HG03280 (cell line): ENCODE results near the gene MAST1.
"Not testable (repeated sequence)": the region's sequence is repeated elsewhere in the genome, so short reads cannot be mapped to it uniquely, and the experiment has no call there.

ENCODE experiments used
- ATAC-seq: cut with Tn5 transposase; IDR thresholded peaks from one replicate; pipeline ENCODE4 v1.9.1; 2021; ENCODE audit warnings: mild to moderate bottlenecking, moderate library complexity; ENCODE audit not compliant: unreplicated experiment

MAST1 gene

DNA sequence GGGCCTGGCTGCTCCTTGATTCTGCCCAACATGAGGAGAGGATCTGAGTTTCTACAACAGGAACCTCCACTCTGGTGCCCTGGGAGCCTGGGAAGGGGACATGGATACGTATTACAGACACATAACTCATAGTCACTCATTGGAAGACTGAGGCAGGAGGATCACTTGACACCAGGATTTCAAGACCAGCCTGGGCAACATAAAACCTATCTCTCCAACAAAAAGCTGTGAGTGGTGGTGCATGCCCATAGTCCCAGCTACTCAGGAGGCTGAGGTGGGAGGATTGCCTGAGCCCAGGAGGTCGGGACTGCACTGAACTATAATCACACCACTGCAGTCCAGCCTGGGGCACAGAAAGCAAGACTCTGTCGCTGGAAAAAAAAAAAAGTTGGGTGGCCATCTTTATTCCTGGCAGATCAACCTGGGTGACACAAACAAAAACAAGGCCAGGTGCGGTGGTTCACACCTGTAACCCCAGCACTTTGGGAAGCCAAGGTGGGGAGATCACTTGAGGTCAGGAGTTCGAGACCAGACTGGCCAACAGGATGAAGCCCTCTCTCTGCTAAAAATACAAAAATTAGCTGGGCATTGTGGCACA is 49.8 kb downstream of the MAST1 start:
- no peak for ATAC-seq

DNA sequence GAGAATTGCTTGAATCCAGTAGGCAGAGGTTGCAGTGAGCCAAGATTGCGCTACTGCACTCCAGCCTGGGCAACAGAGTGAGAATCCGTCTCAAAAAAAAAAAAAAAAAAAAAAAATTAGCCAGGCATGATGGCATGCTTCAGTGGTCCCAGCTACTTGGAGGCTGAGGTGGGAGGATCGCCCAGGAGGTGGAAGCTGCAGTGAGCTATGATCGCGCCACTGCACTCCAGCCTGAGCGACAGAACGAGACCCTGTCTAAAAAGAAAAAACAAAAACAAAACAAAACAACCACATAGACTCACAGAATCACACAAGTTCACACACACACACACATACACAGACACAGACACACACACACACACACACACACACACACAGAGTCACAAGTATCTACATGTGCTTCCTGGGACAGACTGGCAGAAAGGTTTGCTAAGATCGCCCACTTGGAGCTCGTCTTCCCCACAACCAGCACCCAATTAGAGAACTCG is 52.0 kb downstream of the MAST1 start:
- ATAC-seq: not testable (repeated sequence)

- ATAC-seq: peak; percentile 91
Measured at GRCh38 chr19:12890787-12891552, 52.7 kb downstream of the MAST1 start, which contains the start of gene GCDH. TSS of gene GCDH (plus strand) at chr19:12891160. CDS start at chr19:12891305, 145 bp downstream.

GRCh38 chr19:12891553-12892021 is 53.3 kb downstream of the MAST1 start:
- ATAC-seq: no peak

DNA sequence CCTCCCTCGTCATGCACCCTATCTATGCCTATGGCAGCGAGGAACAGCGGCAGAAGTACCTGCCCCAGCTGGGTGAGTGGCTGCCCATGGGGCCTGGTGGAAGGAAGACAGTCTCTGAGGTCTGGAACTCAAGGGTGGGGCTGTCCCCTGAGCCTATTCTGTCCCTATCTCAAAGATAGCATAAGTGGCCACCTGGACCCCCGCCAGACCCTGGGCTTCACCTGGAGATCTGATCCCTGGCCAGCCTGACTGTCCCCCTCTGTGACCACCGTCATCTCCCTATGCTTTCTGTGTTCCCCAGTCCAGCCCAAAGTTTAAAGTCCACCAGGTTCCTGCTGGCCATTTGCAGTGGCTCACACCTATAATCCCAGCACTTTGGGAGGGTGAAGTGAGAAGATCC is 55.3 kb downstream of the MAST1 start:
- no peak for ATAC-seq

DNA sequence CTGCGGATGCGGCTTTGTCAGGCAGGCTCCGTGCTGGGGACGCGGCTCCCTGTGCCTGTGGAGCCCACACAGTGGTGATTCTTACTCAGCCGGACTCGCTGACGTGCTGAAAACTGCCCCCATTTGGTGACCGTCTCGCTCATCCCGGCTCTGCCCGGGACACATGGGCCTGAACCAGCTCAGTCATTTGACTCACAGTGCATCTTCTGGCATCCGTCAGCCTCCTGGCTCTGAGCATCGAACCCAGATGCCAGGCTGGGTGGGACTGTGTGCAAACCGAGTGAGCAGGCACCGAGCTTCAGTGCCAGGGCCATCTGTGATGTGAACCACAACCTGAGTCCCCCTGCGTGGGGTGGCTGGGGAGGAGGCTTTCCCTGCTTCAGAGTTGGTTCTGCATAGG is 58.1 kb downstream of the MAST1 start:
- ATAC-seq: no peak

DNA sequence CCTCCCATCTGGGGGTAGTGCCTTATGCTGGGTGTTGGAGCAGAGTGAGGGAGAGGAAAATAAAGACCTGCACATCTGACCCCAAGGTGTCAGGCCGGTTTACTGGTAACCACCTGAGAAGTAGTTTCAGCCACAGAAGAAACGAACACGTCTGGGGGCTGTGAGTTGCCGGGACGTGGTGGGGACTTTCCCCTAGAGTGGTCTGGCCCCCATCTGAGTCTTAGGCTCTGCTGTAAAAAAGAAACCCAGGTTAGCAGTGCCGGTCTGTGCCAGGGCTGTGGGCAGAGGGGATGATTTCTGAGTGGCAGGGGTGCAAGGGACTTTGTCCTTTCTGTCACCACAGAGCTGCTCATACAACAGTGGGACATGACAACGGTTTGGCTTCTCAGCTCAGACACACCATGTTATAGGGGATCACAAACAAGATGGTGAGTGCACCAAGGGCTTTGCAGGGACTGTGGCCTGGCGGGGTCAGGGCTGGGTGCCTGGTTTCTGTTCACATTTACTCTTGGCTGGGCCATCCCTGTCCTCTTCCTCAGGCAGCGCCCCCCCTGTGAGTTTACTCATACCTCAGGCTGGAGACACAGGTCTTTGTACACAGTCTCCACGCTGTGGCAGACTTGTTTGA is 61.7 kb downstream of the MAST1 start:
- ATAC-seq: peak; percentile 82

DNA sequence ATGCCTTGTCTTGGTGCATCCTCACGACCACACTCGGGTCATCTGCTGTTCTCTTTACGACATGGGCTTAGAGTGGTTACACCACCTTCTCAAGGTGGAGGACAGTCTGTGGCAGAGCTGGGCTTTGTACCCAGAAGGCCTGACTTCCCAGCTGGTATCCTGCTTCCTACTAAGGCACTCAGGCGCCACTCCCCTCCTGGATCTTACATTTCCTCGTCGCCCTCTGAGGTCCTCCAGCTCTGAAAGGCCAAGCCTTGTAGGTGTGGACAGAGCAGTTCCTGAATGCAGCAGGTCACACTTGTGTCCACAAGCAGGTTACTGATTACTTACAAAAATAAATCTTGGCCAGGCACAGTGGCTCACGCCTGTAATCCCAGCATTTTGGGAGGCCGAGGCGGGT is 68.9 kb downstream of the MAST1 start:
- no peak for ATAC-seq

GRCh38 chr19:12912571-12912970 is 74.3 kb downstream of the MAST1 start:
- no peak for ATAC-seq

DNA sequence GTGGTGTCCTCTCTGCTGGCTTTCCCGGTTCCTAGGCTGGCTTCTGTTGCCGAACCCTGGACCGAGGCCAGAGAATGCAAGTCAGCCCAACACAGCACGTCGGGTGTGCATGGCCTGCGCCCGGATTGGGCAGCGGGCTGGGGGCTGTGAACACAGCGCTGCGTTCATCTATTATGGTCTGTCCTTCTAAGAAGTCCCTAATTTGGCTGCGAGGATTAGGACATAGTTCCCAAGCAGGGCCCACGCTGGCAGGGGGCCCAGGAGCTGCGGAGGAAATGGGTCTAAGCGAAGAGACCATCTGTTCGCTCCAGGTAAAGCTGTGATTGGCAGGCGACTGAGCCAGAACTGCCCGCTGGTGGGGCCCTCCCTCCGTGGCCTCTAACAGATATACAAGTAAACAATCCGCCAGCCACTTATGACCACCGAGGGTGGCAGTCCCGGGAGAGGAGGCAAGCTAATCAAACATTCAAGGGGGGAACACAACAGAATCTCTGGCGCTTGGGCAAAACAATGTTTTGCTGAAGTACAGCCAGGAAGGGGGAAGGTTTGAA is 74.8 kb downstream of the MAST1 start:
- ATAC-seq: no peak

DNA sequence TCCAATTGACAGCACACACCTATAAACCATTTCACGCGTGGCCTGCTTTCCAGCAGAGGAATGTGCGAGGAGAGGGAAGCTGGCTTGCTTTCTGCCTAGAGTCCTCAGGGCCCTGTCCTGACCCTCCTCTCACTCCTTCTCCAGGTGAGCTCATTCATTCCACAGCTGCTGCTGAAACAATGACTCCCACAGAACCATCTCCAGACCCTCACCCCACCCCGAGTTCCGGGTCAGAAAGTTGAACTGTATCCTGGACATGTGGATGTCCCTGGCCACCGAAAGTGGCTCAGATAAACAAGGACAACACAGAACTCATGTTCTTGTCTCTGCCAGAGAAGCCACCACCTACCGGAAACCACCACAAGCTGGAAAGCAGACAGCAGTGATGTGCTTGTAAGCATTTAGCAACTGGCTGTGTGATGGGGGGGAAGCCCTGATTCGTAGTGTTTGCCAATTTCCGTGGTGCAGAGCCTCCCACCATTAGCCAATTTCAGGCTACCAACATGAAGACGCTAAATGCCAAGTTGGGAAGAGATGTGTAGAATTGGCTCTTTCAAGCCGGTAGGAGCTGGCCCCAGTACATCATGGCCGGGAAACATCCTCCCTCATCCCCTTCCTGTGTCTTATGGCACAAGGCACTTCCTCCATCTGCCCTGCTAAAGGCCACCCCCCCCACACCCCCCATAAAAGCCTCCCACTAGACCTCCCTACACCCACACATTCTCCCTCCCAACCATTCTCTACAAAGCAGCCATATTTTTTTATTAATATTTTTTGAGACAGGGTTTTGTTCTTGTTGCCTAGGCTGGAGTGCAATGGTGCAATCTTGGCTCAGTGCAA is 75.8 kb downstream of the MAST1 start:
- no peak for ATAC-seq

GRCh38 chr19:12915860-12916259 is 77.5 kb downstream of the MAST1 start:
- not testable (repeated sequence) for ATAC-seq

- ATAC-seq: no peak
Measured at GRCh38 chr19:12918253-12918652, 79.9 kb downstream of the MAST1 start.

DNA sequence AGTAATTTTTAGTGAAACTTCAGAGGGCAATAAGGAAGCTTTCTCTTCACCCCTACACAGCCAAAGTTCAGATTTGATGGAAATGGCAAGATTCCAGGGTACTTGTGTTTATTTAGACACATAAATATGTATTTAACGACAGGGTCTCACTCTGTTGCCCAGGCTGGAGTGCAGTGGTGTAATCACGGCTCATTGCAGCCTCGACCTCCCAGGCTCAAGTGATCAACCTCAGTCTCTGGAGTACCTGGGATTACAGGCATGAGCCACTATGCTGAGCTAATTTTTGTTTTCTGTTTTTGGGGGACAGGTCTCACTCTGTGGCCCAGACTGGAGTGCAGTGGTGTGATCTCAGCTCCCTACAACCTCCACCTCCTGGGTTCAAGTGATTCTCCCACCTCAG is 82.7 kb downstream of the MAST1 start:
- ATAC-seq: no peak

GRCh38 chr19:12922959-12923358 is 84.6 kb downstream of the MAST1 start:
- no peak for ATAC-seq
